Measurements from ENCODE around the gene TFDP2.

Gene TFDP2

DNA sequence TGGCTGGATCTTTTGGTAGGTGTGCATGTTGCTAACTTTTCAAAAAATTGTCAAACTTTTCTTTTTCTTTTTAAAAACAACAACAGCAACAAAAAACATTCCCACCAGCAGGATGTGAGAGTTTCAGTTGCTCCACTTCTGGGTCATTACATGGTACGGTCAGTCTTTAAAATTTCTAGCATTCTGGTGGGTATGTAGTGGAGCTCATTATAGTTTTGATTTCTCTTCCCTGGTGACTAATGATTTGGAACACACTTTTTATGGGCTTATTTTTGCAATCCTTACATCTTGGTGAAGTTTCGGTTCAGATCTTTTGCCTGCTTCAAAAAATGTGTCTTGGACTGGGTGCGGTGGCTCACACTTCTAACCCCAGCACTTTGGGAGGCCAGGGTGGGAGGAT is 253.6 kb downstream of the TFDP2 start (continued):
- TF ChIP-seq, protein P1, sequence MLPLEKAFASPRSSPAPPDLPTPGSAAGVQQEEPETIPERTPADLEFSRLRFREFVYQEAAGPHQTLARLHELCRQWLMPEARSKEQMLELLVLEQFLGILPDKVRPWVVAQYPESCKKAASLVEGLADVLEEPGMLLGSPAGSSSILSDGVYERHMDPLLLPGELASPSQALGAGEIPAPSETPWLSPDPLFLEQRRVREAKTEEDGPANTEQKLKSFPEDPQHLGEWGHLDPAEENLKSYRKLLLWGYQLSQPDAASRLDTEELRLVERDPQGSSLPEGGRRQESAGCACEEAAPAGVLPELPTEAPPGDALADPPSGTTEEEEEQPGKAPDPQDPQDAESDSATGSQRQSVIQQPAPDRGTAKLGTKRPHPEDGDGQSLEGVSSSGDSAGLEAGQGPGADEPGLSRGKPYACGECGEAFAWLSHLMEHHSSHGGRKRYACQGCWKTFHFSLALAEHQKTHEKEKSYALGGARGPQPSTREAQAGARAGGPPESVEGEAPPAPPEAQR (tag by site-specific recombination; IDR thresholded peaks at IDR 0.05) = no peak
- TF ChIP-seq ZNF624 (tag by site-specific recombination; IDR thresholded peaks at IDR 0.05) (no peak), KLF8 (tag by site-specific recombination; IDR thresholded peaks at IDR 0.05) (no peak)

- POLR2A ChIA-PET = interaction anchor here (1.9 kb wide), 1 partner anchor 17 kb away, joined by 8 read pairs; no protein-coding TSS in a partner anchor
- Histone ChIP-seq H3K36me3 (ENCODE audit: control insufficient read depth in 2 of 2, insufficient read depth in 1 of 2, low read length in 2 of 2) (peaks cover 0 to 12% of the 10 kb centered on the region in 2 experiments; a peak in 1 of 3 replicates), H3K9me3 (ENCODE audit: control insufficient read depth, insufficient read depth, low read depth, low read length) (no peaks in the 10 kb centered on the region), H3K27ac (ENCODE audit: extremely low read depth, low read depth, low read length) (no peak overlapping the region), H3K4me1 (ENCODE audit: control insufficient read depth, insufficient read depth, low read length) (no peaks in the 10 kb centered on the region), H3K4me3 (ENCODE audit: low read depth, low read length) (no peak overlapping the region)
- CTCF ChIA-PET = interaction anchor here (0.6 kb wide), 1 partner anchor 183 kb away, joined by 4 read pairs; no protein-coding TSS in a partner anchor
- TF ChIP-seq KLF7 (tag by site-specific recombination; IDR thresholded peaks at IDR 0.05; ENCODE audit: borderline replicate concordance) (no peak), ZNF660 (tag by site-specific recombination; IDR thresholded peaks at IDR 0.05) (no peak), PRDM10 (tag by site-specific recombination; IDR thresholded peaks at IDR 0.05) (no peak), ZNF658 (tag by site-specific recombination; IDR thresholded peaks at IDR 0.05) (no peak), ZNF10 (tag by site-specific recombination; IDR thresholded peaks at IDR 0.05) (no peak), RBAK (tag by site-specific recombination; IDR thresholded peaks at IDR 0.05) (no peak), ZNF433 (tag by site-specific recombination; IDR thresholded peaks at IDR 0.05; ENCODE audit: low read depth) (no peak), KLF16 (tag by site-specific recombination; IDR thresholded peaks at IDR 0.05) (no peak), ZNF140 (tag by site-specific recombination; IDR thresholded peaks at IDR 0.05) (no peak)
These were observed 254.7 kb downstream of the TFDP2 start for GRCh38 chr3:141894524-141895176.
